Stimulated activated CD4-positive, alpha-beta T cell treated with anti-CD3 and anti-CD28 coated beads, Interleukin-2, amount 100 ng/mL, for 48 hours (primary cell): Measurements from ENCODE around the gene C1orf74.
"Not testable (repeated sequence)": the region's sequence is repeated elsewhere in the genome, so short reads cannot be mapped to it uniquely, and the experiment has no call there.

ENCODE experiments used
- DNase-seq, 2 donors: peaks; one replicate each; pipeline ENCODE4 v3.0.0-alpha.2; 2020

The C1orf74 gene

DNA sequence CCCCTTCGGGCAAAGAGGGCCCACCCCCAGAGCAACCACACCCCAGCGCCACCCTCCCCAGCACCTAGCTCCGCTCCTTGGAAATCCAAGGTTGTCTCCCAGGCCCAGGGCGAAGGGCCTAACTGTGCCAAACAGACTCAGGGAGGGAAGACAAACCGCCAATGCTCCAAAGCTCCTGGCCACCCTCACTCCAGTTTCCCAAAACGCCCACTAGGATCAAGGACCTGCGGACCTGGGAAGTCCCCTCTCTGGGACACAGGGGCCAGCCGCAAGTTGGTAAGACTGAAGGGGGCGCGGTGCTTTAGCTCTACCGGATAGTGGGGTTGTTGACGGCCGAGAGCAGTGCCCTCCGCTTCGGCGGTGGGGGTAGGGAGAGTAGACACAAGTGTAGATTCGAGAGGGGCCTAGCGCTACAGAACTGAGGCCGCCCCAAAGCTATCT lies 21.0 kb upstream of the C1orf74 start:
- no peak for DNase-seq

DNA sequence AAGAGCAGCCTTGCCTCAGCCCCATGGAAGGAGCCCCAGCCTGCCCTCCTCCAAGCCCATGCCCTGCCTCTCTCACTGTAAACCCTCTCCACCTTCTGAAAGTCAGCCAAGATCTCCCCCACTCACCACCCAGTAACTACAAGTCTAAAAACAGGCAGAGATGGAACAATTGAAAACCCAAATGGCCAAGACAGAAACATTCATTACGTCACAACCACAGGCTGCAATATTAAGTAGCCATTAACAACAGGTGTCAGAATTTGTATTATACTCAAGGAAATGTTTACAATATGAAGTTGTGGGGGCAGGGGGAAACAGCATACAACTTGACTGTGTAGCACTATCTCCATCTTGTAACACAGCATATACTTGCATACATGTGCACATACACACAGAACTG lies 19.2 kb upstream of the C1orf74 start:
- DNase-seq: no peak

- DNase-seq: no peak
These were observed 18.4 kb upstream of the C1orf74 start for GRCh38 chr1:209802780-209803152.

GRCh38 chr1:209802117-209802779 lies 17.9 kb upstream of the C1orf74 start:
- DNase-seq: no peak

DNA sequence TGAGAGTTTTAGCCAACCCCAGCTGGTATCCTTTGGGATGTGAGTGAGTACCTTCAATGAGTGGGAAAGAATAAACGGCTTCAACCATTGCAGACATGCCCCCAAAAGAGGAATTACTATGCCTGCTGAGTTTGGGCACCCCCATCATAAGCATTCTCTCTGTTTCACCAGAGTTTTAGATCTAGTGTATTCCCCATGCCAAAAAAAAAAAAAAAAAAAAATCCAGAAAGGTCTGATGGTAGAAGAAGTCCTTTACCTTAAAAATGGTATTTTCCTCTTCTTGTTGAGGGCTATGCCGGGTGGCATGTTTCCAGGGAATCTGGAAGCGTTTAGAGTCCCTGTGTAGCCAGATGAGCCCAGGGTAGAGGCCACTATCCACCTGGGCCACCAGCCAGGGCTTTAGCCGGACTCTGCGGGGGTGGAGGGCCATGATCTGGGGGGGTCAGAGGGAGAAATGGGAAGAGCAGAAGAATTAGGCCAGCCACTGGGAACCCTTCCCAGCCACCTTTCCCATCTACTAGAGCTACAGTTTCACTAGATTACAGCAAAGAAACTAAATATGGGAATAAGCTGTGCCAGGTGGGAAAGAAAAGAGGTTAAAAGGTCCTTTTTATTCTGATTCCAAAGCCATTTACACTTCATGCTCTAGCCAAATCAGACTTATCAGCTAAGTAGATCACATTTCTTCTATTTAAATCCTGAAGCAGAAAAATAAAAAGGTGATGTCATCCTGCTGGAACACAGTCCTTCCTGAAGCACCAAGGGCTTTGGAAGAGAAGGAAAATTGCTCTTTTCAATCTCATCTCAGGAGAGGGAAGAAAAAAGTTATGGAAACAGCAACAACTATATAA lies 16.9 kb upstream of the C1orf74 start:
- no peak for DNase-seq

GRCh38 chr1:209797978-209798639 lies 13.8 kb upstream of the C1orf74 start:
- DNase-seq: no peak

GRCh38 chr1:209793711-209794110 lies 9.4 kb upstream of the C1orf74 start:
- DNase-seq: not testable (repeated sequence)

- no peak for DNase-seq
These were observed 7.6 kb upstream of the C1orf74 start for GRCh38 chr1:209791920-209792319.

DNA sequence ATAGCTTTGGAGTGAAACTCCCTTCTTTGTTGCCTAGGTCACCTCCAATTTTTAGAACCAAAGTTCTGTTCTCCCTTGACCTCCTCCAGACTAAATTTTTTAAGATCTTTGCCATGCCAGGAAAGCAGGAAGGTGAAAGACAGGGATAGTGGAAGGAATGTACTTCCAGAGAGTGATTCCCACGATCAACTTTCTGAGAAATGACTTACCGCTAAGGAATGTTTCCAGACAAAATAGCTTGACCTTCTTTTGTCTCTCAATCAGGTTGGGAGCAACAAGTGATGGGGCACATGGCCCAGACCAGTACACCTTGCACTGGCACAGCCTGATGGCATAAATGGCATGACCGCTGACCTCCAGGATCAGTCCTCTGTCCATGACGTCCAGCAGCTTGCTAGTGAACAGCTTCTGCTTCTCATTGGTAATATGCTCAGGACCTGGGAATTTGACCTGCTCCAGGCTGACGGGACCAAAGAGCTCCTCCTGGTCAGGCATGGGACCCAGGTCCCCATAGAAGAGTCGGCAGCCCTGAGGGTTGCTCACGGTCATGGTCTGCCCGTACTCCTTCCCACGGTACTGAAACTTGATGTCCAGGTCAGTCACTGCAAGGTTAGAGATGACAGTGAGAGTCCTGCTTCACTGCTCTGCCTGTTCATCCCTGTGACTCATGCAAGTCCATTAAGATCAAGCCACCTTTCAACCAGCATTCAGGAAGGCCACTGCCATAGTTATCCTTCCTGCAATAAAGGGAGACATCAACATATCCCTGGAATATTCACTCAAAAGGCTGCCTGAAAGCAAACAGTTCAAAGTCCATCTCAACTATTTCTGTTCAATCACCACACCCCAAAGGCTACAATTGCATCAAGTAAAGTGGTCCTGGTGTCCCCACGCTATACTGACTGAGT lies 6.2 kb upstream of the C1orf74 start:
- DNase-seq: no peak

- DNase-seq: no peak
These were observed 4.9 kb upstream of the C1orf74 start for GRCh38 chr1:209789245-209789644.

DNA sequence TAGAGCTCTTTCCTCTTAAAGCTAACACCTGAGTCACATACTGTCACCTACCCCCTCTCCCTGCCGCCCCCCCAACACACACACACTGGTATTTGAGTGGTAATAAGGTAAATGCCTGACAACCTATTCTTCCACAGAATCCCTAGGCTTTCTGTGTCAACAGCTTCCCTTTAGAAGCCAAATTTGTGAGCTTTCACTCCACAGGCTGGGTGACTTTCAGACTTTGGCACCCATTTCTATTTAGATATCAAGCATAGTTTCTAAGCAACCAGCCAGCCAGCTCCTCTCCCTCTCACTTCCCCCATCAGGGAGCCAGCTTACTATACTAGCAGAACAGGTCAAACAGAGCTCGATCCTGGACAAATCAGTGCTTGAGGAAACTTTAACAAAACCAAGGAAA lies 3.2 kb upstream of the C1orf74 start:
- no peak for DNase-seq

- DNase-seq: no peak
These were observed 1.8 kb upstream of the C1orf74 start for GRCh38 chr1:209786146-209786545.

DNA sequence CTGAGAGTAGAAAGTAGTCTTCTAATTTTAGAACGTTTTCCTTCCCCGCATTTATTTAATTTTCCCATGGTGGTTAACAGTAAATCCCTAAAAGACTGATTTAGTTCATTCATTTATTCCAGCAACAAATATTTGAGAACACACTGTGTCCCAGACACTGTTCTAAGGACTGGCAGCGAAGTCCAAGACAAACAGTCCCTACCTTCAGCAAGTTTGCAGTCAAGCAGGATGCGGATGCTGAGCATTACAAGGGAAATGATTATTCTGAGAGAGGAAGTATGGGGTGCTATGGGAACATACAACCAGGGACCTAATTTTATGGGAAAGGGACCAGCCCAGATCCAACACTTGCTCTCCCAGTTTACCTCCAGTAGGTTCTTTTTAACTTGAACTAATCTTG lies 1.2 kb upstream of the C1orf74 start:
- no peak for DNase-seq

DNA sequence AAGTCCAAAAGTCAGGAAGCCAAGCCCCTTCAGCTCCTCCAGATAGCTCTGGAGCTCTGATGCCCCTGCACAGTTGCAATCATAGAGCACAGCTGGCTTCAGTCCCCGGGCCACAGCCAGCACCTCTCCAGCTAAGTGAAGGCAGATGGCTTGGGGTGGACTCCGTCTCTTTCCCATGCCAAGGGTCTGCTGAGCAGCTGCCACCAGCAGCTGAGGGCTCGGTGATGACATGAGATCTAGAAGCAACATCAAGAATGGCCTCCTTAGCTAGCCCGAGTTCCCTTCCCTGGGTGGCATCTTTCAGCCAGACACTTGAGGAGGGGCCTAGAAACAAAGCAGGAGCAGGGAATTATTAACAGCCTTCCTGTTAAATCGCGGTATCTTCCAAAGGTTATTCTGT lies 973 bp downstream of the C1orf74 start:
- DNase-seq: no peak

DNA sequence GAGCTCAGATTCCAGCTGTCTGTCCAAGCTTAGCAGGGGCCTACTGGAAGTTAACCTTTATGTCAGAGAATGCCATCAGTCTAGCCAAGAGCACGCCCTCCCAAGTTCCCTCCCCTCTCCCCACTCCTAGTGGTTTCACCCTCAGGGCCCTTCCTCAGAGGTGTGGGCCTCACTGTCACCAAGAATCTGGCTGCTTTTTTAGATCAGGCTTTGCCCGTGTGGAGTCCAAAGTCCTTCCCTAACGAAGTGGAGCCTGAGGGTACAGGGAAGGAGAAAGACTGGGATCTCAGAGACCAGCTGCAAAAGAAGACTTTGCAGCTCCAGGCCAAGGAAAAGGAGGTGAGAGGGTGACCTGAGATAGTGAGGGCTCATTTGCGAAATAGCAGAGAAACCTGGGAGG lies 4.1 kb downstream of the C1orf74 start:
- no peak for DNase-seq

- no peak for DNase-seq
These were observed 6.3 kb downstream of the C1orf74 start for GRCh38 chr1:209778102-209778501.

DNA sequence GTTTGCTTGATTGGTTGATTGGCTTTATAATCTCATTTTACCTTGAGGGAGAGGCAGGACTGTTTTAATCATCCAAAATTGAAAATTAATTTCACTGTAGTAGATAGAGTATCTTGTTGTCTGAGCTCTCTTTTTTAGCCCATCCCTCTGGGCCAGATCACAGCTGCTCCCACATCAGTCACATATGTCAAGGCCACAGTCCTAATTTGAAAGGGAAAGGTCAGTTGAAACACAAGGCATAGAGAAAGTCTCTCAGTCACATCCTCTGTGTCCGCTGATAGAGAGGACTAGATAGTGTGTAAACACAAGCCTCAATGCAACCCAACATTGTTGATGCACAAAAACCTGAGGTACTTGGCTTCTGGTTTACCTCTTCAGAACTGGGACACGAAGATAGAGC lies 6.8 kb downstream of the C1orf74 start:
- DNase-seq: no peak

GRCh38 chr1:209775678-209776077 lies 8.7 kb downstream of the C1orf74 start:
- no peak for DNase-seq

- no peak for DNase-seq
These were observed 9.8 kb downstream of the C1orf74 start for GRCh38 chr1:209774592-209774991.

DNA sequence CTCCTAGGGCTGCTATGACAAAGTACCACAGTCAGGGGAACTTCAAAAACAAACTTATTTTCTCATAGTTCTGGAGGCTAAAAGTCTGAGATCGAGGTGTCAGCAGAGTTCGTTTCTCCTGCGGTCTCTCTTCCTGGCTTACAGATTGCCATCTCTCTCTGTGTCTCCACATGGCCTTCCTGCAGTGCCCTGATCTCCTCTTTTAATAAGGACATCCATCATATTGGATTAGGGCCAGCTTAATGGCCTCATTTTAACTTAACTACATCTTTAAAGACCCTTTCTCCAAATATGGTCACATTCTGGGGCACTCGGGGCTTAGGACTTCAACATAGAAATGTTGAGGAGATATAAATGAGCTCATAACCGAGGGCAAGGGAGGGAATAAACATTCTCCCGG lies 12.2 kb downstream of the C1orf74 start:
- DNase-seq: no peak

GRCh38 chr1:209770636-209771415 lies 13.5 kb downstream of the C1orf74 start:
- no peak for DNase-seq

DNA sequence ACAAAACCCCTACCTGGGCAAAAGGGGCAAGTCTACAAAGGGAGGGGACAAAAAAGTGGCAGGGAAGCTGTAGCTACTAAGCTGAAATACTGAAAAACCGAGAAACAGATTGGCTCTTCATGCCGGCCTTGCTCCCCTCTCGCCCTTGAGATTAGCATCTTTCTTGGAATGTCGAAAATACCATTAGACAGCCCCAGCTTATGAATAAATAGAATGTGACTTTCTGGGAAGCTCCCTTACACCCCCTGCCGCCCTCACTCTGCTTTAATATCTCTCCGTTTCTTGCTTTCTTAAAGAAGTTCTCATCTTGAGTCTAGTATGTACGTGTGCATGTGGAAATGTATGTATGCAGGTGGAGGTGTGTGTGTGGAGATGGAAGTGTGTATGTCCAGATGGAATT lies 14.4 kb downstream of the C1orf74 start:
- no peak for DNase-seq
